NCI-H1694 (cell line): ENCODE measurements around the gene BCAR1.
"Not testable (repeated sequence)": the region's sequence is repeated elsewhere in the genome, so short reads cannot be mapped to it uniquely, and the experiment has no call there.

Experiments
- DNase-seq: peaks from one replicate; lab custom pipeline; 2025; lab: John Stamatoyannopoulos, UW

BCAR1 gene

GRCh38 chr16:75269358-75269757, 17.9 kb upstream of the BCAR1 start:
- DNase-seq, result not testable (repeated sequence)

DNA sequence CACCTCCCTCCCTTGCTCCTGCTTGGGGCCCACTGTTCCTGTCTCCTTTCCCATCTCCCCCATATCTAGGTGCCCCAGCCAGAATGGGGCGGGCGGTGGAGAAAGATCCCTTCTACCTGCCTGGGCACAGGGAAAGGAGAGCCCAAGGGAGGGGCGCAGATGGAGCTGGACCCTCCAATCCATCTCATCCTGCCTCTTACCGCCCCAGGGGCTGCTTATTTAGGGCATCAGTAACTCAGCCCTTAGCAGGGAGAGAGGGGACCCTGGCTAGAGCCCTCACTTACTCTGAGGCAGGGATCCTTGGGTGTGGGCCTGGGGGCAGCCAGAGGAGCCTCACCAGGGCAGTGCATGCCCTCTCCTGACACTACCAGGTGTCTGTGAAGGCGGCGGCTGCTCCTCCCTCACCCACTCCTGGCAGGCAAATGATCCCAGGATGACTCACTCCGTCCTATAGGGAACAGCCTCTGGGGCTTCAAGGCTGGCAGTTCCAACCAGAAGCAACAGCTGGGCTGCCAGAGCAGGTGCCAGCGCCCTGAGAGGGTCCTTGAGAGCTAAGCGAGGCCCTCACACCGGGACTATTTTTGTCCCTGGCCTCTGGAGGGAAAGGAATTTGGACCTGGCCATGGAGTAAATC, 16.3 kb upstream of the BCAR1 start:
- DNase-seq, result peak; percentile 81

- DNase-seq, result peak; percentile 58
These were observed 15.6 kb upstream of the BCAR1 start for GRCh38 chr16:75266738-75267630.

DNA sequence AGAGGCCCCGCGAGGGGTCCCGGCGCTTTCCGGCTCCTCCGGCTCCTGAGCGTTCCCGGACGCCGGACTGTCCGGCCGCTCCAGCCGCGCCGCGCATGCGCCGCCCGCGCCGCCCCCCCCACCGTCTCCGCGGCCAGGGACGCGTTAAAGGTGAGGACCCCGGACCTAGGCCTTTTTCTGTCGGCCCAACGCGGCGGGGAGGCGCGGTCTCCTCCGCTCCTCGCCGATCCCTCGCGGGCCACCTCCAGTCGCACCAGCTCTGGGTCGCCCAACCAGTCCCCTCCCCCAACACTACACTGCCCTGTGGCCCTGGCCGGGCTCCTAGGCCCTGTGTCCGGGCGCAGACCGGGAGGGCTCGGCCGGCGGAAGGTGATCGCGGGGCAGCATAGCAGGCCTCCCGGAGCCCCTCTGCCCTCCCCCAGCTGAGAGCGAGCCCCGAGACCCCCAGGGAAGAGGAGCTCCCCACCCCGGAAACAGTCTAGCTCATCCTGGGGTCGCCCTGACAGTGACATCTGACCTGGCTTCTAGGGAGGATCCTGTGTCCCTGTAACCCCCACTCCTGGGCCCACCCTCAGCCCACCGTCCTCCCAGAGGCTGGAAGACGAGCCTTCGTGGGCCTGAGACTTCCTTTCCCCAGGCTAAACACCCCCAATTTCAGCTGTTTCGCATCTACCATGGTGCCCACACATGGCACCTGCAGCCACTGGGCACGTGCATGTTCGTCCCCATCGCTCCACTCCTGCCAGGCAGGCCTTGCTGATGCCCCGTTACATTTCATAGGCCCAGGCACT, 14.7 kb upstream of the BCAR1 start:
- no peak for DNase-seq

DNA sequence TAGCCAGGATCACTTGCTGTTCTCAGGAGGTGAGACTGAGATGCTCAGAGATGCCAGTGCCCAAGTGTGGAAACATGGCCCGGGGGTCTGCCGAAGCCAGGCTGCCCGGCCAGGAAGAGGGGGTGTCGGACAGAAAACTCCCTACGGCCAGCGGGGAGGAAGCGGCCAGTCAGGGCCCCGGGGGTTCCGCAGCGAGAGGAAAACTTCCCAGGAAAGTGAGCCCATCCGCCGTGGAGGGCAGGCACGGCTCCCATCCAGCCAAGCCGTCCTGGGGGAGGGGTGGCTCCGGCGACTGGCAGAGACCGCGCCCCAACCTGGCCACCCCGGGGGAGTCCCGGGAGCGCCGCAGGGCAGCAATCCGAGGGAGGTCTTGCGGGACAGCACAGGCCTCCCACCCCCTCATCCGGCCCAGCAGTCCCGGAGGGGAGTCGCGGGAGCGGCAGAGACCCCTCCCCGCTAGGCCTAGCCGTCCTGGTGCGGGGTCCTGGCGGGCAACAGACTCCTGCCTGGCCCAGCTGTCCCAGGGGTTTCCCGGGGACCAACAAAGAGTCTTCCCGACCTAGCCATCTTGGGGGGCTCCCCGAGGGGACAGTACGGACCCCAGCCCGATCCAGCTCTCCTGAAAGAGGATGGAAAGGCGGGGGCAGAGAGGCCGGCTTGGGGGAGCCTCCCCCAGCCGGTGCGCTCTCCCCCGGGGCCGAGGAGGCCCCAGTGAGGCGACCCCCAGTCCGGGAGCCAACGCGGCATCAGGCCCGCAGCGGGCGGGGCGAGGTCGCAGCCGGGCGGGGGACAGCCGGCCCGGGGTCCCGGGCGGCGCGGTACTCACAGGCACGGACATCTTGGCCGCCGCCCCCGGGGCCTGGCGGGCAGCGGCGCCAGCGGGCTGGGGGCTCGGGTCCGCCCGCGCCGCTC, 13.8 kb upstream of the BCAR1 start:
- DNase-seq, result no peak

DNA sequence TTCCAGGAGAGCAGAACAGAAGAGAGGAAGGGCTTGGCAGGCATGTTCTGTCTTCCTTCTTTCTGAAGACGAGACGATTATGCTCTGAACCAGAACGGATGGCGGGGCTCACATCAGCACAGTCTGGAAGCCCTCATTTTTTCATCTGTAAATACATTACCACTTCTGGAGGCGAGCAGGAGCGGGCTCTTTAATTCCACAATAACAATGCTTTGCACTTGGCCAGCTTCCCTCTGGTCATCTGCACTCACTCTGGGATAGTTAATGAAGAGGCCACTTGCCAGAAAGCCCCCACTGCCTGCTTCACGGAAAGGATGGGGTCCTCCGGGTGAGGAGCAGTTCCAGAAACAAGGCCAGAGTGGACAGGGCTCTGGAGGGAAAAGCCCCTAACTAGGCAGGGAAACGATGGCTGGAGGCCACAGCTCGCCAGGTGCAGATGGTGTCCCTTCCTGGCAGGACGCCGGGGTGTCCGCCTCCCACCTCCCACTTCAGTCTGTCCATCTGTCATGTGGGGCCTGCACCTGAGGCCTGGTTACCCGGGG, 13.1 kb upstream of the BCAR1 start:
- DNase-seq, result no peak

DNA sequence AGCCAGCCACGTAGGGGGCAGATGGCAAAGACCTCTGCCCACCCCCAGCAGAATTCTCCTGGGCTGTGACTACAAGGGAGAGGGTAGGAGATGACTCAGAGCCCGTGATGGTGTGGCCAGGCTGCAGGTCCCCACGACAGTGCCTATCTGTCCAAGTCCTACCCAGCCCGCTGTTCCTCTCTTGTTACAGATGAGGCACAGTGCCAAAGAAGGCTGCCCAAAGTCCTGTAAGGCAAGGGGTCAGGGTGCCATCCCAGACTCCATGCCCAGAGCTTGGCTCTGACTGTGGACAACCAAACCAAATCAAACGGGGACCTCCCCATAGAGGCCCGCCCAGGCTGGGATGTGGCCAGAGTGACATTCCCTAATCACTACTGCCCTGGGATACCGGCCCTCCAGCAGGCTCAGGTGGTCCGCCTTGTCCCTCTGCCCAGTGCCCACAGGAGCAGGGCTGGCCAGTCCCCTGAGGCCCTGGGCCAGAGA, 12.6 kb upstream of the BCAR1 start:
- DNase-seq, result no peak

DNA sequence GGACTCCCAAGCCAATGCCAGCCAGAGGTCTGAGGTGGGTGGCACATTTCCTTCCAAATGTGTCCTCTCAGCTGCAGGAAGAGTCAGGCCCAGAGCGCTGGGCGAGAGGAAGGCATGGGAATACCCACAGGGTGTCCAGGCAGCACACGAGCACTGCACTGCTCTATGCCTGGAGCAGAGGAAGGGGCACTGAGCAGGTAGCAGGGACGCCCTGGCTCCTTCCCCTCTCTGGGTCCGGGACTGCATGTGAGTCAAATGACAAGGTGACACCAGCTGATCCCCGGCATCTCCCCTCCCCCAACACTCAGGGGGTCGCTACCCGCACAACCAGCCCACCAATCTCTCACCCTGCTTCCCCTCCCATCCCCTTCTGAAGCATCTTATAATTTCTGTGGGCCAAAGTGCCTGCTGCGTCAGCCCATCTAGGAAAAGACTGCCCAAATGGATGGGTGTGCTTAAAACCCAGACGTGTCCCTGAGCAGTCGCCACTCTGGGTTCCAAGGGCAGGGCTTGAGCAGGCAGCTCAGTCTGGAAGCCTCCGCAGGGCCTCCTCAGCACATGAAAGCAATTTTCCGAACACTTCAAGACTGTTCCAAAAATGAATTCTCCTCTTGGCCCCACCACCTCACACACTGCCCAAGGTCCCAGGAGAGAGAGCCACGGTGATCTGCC, 12.0 kb upstream of the BCAR1 start:
- no peak for DNase-seq

- no peak for DNase-seq
These were observed 11.3 kb upstream of the BCAR1 start for GRCh38 chr16:75262800-75263127.

DNA sequence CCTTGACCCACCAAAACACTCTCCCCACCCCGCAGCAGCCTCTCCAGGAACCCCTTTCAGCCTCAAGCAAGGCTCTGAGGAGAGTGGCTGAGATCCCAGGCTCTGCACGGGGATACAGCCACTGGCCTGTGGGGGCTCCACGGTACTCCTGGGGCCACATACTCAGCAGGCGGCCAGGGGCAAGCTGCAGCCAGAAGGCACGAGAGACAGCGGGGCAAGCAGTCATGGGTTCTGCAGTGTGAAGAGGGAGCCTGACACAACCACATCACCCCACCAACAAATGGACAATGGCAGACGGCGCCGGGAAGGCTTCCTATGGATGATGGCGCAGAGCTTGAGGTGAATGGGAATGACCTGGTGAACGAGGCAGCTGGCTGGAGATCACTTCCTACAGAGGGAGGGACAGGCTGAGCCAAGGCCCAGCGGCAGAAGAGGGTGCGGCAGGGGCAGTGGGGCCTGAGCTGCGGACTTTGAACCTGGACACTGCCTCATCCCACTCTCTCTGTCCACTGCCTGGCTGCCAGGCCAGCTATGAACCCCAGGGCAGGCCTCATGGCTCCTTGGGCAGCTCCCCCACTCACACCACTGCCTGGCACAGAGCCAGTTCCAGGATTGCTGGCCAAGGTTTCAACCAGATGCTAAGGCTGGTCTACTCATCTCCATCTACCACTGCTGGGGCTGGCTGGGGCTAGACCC, 10.8 kb upstream of the BCAR1 start:
- no peak for DNase-seq

- no peak for DNase-seq
These were observed 10.2 kb upstream of the BCAR1 start for GRCh38 chr16:75261590-75262078.

DNA sequence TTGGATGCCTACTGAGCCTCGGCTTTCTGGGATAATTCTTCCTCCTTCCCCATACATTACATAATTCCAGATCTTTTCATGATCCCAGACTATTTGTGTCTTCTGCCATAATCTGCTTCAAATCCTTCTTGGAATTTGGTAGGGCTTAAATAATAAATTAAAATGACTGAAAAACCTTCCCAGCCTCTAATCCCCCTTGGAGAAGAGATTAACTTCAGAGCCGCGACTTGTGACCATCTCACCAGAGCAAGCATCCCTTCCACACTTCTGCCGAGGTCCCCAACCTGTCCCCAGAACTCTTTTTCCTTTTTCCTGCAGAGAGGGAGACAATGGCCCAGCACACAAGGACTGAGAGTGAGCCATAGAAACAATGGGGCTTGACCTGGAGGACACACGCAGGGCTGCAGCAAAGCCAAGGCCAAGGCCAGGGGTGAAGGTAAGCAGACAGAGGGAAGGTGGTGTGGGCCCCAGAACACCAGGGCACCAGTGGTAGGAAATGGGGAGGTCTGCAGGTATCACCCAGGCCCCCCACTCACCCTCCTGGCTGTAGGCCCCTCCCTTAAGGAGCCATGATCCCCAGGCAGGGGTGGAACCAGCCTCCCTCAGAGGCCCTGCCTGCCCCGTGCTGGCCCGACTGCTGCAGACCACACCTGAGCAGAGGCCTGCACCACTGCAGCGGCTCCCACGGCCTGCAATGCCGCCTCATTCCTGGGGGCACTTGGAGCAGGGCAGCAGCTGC, 9.6 kb upstream of the BCAR1 start:
- no peak for DNase-seq

GRCh38 chr16:75258807-75259141, 7.3 kb upstream of the BCAR1 start:
- no peak for DNase-seq

- DNase-seq, result no peak
These were observed 6.7 kb upstream of the BCAR1 start for GRCh38 chr16:75257886-75258806.

- DNase-seq, result no peak
These were observed 5.4 kb upstream of the BCAR1 start for GRCh38 chr16:75256696-75257343.

DNA sequence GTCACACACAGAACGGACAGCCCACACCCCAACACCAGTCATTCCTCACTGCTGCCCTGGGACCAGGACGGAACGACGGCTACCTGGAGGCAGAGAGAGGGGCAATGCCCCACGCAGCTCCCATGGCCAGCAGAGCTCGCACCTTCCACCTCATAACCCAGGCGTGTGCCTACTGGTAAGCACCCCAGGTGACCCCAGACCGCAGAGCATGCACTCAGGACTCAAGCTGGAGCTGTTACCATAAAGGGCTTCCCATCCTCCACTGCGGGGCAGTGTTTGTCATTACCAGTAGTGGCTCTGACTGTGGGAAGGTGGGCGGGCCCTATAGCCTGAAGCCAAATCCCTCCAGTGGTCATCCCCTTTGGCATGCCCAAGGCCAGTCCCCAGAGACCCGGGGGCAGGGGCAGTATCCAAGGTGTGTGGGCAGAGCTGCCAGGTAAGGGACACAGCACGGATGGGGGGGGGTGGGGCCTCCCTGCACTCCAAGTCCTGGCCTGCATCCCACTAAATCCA, 4.7 kb upstream of the BCAR1 start:
- no peak for DNase-seq

DNA sequence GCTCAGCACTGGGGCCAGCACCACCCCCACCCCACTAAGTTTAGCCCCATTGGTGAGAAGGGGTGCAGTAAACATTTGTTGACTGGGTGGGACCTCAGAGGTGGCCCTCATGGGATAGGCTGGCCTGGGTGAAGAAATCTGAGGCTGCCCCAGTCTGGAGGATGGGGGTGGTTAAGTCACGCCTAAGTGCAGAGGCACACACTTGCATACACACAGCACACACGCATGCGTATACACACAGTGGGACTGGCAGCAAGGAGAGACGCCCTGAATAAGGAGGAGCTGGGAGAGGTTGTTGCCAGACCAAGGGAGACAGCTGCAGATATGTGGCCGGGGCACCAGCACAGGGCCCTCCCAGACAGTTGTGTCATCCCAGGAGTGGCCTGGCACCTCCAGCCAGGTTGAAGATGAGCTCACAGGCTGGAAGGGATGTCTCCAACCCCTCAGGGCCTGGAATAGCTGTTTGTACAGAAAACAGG, 3.0 kb upstream of the BCAR1 start:
- no peak for DNase-seq
